HG02885 (cell line): ENCODE results near the gene AEBP2.
A peak's percentile ranks its signal among the peaks of the same experiment; 100 is the strongest.

ENCODE experiments used
- ATAC-seq: cut with Tn5 transposase; IDR thresholded peaks from one replicate; pipeline ENCODE4 v1.9.1; 2021; ENCODE audit warnings: mild to moderate bottlenecking; ENCODE audit not compliant: unreplicated experiment, poor library complexity

AEBP2 gene

DNA sequence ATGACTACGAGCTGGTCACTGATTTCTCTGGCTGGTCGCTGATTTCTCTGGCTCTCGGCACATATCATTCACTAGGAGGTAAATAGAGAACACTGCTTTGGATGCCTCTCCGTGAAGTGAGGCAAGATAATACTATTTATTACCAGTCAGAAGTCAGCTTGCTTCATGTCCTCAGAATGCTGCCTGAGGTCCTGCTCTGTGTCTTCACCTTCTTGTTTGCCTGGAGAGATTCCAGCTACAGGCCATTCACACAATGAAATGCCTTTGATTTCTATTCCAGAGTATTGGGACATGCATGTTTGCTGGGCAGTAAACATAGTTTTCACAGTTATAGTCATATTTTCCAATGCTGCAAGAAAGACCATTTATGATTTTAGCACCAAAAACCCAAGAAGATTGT, 106.7 kb downstream of the AEBP2 start:
- no peak for ATAC-seq

DNA sequence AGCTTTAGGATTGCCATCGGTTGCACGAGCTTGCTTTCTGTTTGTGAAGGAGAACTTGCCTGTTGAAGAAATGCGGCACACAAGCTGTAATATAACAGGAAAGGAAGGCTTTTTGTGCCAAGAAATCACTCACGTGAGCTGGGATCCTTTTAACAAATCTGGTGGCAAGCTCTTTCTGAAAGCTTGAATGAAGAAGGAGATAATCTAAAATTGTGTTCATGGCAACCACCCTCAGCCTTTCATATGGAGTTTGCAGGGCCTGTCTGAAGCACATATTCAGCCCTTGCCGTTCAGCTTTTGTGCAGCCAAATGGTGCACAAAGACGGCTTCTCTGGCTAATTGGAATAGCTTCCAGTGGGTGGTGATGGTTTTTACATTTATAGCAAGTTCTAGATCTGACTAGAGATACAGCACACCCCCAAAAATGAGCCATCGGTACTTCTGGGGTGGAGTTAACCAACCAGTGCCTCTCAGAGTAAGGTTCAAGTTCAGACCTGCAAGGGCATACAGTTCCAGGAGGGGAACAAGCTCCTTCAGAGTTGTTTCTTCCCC, 107.4 kb downstream of the AEBP2 start:
- no peak for ATAC-seq

- ATAC-seq, result no peak
These were observed 108.0 kb downstream of the AEBP2 start for GRCh38 chr12:19547271-19547671.

DNA sequence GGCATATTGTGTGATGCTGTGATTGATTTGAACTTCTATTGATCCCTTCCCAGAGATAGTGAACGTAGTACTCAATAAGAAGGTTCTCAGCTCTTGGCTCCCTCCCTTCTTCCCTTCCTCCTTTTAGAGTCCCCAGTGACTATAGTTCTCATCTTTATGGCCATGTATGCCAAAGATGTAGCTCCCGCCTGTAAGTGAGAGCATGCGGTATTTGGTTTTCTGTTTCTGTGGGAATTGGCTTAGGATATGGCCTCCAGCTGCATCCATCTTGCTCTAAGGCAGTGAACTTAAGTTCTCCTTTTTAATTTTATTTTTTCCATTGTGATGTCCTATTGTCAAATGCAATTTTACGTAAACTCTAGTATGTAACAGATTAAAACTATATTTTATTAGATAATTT, 109.5 kb downstream of the AEBP2 start:
- no peak for ATAC-seq

DNA sequence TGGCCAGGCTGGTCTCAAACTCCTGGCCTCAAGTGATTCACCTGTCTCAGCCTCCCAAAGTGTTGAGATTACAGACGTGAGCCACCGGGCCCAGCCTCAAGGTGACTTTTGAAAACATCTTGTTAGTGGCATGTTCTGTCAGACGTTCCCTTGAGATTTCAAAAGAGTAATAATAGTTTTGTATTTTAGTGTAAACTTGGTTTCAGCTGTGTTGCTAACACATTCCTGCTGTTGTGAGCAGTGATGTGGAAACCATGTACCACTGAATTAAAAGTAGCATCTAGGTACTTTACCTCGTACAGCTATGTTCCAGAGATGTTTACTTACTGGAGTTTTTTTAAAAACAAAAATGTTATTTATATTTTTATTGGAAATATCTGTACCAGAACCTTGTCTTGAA, 111.3 kb downstream of the AEBP2 start:
- peak; percentile 55 for ATAC-seq

- ATAC-seq, result peak; percentile 90
These were observed 113.3 kb downstream of the AEBP2 start for GRCh38 chr12:19552441-19553097.

GRCh38 chr12:19553175-19553574, 113.9 kb downstream of the AEBP2 start:
- no peak for ATAC-seq

GRCh38 chr12:19561411-19561961, 122.2 kb downstream of the AEBP2 start:
- no peak for ATAC-seq
